HUES64 (cell line): ENCODE results near the gene ABCA7.

Experiments
- H3K27ac ChIP-seq: 2 replicates; pipeline ENCODE4 v1.7.0; 2013; ENCODE audit warnings: low read depth, low read length, inconsistent platforms
- H3K27me3 ChIP-seq: 2 replicates; pipeline ENCODE4 v1.6.1; 2013; ENCODE audit warnings: mild to moderate bottlenecking, low read length; ENCODE audit not compliant: insufficient read depth
- H3K36me3 ChIP-seq: 2 replicates; pipeline ENCODE4 v1.6.1; 2013; ENCODE audit warnings: mild to moderate bottlenecking, low read length; ENCODE audit not compliant: insufficient read depth
- H3K4me1 ChIP-seq: 2 replicates; pipeline ENCODE4 v1.6.1; 2013; ENCODE audit warnings: mild to moderate bottlenecking, low read length, moderate library complexity; ENCODE audit not compliant: insufficient read depth
- H3K4me3 ChIP-seq: 2 replicates; pipeline ENCODE4 v1.5.1; 2013; ENCODE audit warnings: mild to moderate bottlenecking, low read length, moderate library complexity
- H3K9ac ChIP-seq: 2 replicates; pipeline ENCODE4 v1.6.1; 2013; ENCODE audit warnings: mild to moderate bottlenecking, low read depth, low read length
- H3K9me3 ChIP-seq: 2 replicates; pipeline ENCODE4 v1.6.1; 2013; ENCODE audit warnings: low read depth, low read length; ENCODE audit not compliant: insufficient read depth
- WGBS: fragments of 150-250, 120-280 bp; methylation state at CpG from one replicate; pipeline ENCODE4 v1.1.7; 2013; ENCODE audit warnings: missing lambda C conversion rate; 5-methylcytosine and 5-hydroxymethylcytosine counted together

ABCA7 gene

DNA sequence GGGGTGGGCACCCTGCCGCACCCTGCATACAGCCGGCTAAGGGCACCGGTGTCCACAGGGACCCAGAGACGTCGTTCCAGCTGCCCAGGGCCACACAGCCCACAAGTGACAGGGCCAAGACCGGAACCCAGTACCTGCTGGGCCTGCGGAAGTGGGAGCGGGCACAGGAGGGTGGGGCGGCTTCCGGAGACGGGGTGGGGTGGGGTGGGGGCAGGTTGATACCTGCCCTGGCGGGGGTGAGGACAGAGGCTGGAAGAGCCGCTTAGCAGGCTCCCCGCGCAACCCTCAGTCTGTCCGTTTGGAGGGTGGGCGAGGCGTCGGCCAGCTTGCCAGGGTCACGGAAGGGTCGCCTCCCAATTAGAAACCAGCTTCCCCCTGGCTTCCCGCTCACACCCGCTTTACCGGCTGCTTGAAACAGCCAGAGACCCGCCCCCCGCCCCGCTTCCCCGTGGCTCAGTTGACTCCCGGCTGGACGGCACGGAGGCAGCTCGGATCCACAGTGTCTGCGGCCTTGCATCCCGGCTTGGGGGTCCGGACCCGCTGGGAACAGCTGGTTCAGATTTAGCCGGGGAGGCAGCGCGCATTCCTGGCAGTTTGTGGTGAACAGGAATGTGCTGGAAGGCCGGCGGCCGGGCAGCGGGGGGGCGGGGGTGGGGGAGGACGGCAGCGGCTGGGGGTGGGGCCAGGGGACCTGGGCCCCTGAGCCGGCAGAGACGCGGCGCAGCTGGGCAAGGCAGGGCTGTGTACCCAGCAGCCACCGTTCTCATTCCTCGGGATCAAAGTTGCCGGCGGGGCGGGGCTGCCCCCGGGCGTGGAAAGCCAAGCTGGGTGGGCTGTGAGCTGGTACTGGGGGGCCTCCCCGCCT is 11.6 kb upstream of the ABCA7 start:
- 2% methylated on average over 54 of the region's 58 CpGs for WGBS
- peak overlapping the region; percentile 86 for H3K4me3 ChIP-seq
- H3K9me3 ChIP-seq = no peaks in the 10 kb centered on the region
- H3K36me3 ChIP-seq = peaks cover 33% of the 10 kb centered on the region
- H3K27me3 ChIP-seq = no peaks in the 10 kb centered on the region
- H3K4me1 ChIP-seq = no peaks in the 10 kb centered on the region
- H3K9ac ChIP-seq = peak overlapping the region; percentile 97
- H3K27ac ChIP-seq = peak overlapping the region; percentile 91

DNA sequence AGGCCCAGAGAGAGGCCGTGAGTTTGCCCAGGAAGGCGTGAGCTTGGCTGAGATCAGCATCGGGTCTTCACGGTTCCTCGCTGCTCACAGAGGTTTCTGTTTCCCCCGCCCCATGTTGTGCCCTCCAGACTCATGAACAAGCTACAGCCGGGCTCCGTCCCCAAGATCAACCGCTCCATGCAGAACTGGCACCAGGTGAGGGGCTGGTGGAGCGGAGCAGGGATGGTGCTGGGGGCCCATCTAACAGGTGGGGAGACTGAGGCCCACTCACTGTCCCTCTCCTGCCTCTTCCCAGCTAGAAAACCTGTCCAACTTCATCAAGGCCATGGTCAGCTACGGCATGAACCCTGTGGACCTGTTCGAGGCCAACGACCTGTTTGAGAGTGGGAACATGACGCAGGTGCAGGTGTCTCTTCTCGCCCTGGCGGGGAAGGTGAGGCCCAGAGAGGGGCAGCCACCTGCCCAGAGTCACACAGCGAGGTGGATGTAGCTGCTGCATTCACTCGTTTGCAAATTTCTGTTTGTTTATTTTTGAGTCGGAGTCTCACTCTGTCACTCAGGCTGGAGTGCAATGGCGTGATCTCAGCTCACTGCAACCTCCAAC is 7.5 kb upstream of the ABCA7 start:
- 92% methylated on average over 20 of the region's 20 CpGs for WGBS
- Histone ChIP-seq H3K4me1 (no peaks in the 10 kb centered on the region), H3K9me3 (no peaks in the 10 kb centered on the region), H3K27ac (no peak overlapping the region), H3K4me3 (no peak overlapping the region), H3K27me3 (no peaks in the 10 kb centered on the region), H3K9ac (no peak overlapping the region), H3K36me3 (peaks cover 55% of the 10 kb centered on the region)

GRCh38 chr19:1035998-1036621 is 3.8 kb upstream of the ABCA7 start:
- Histone ChIP-seq H3K36me3 (peaks cover 51% of the 10 kb centered on the region), H3K4me3 (no peak overlapping the region), H3K27ac (no peak overlapping the region), H3K9ac (no peak overlapping the region), H3K4me1 (no peaks in the 10 kb centered on the region), H3K9me3 (no peaks in the 10 kb centered on the region), H3K27me3 (no peaks in the 10 kb centered on the region)
- WGBS = 89% methylated on average over 29 of the region's 29 CpGs

- Histone ChIP-seq H3K27ac (no peak overlapping the region), H3K27me3 (no peaks in the 10 kb centered on the region), H3K4me3 (no peak overlapping the region)
These were observed 2.3 kb upstream of the ABCA7 start for GRCh38 chr19:1037621-1038064.

GRCh38 chr19:1038978-1039645 is 795 bp upstream of the ABCA7 start:
- Histone ChIP-seq H3K9ac (peak overlapping the region; percentile 43; the same call in 1 of the 2 replicates), H3K9me3 (no peaks in the 10 kb centered on the region), H3K4me1 (no peaks in the 10 kb centered on the region), H3K4me3 (peak overlapping the region; percentile 73), H3K36me3 (peaks cover 32% of the 10 kb centered on the region), H3K27me3 (no peaks in the 10 kb centered on the region), H3K27ac (peak overlapping the region; percentile 74)
- WGBS = 52% methylated on average over 22 of the region's 22 CpGs

More at GRCh38 chr19:1037621-1038064, 2.3 kb upstream of the ABCA7 start:
- Histone ChIP-seq H3K4me1 (no peaks in the 10 kb centered on the region), H3K36me3 (peaks cover 40% of the 10 kb centered on the region), H3K9ac (no peak overlapping the region), H3K9me3 (no peaks in the 10 kb centered on the region)
- WGBS = 93% methylated on average over 22 of the region's 22 CpGs

DNA sequence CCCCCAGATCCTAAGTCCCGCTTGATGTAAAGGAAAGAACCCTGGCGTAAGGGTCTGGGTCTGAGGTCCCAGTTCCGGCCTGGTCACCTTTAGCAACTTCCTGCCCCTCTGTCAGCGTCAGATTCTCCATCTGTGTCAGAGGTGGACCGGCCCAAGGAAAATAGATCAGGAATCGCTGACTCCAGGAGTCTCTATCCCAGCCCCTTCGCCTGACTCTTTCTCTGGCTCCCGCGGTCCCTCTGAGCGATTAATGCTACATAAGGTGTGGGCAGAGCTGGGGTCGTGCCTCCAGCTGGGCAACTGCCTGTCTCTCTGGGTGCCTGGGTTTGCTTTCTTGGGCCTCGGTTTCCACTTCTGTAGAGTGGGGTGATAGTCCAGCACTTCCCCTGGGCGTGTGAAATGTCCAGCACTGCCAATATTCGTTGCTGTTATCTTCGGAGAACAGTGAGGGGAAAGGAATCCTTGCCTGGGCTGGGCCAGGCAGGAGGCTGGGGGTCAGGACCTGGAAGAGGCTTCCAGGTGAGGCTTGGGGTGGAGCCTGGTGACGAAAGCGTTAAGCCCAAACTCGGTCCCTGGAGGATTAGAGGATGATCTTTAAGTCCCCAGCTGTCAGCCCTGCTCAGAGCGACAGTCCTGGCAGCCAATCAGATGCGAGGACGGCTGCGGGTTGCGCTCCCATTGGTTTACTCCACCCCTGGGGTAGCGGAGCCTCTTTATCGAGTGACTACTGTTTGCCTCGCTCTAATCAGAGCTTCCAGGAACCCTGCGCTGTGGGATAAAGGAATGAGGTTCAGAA is 767 bp downstream of the ABCA7 start:
- H3K9me3 ChIP-seq = no peaks in the 10 kb centered on the region
- peaks cover 25% of the 10 kb centered on the region for H3K36me3 ChIP-seq
- no peaks in the 10 kb centered on the region for H3K4me1 ChIP-seq
- H3K27ac ChIP-seq = peak overlapping the region; percentile 5; the same call in 1 of the 2 replicates
- H3K27me3 ChIP-seq = no peaks in the 10 kb centered on the region
- peak overlapping the region; percentile 73 for H3K4me3 ChIP-seq
- WGBS = 5% methylated on average over 27 of the region's 27 CpGs
- peak overlapping the region; percentile 42 for H3K9ac ChIP-seq

- no peaks in the 10 kb centered on the region for H3K27me3 ChIP-seq
- H3K9me3 ChIP-seq = no peaks in the 10 kb centered on the region
- 56% methylated on average over 26 of the region's 26 CpGs for WGBS
- peak overlapping the region; percentile 73 for H3K4me3 ChIP-seq
- no peak overlapping the region for H3K27ac ChIP-seq
- H3K36me3 ChIP-seq = peaks cover 18% of the 10 kb centered on the region
- no peaks in the 10 kb centered on the region for H3K4me1 ChIP-seq
- H3K9ac ChIP-seq = no peak overlapping the region
These were observed 1.4 kb downstream of the ABCA7 start for GRCh38 chr19:1041272-1041834.

DNA sequence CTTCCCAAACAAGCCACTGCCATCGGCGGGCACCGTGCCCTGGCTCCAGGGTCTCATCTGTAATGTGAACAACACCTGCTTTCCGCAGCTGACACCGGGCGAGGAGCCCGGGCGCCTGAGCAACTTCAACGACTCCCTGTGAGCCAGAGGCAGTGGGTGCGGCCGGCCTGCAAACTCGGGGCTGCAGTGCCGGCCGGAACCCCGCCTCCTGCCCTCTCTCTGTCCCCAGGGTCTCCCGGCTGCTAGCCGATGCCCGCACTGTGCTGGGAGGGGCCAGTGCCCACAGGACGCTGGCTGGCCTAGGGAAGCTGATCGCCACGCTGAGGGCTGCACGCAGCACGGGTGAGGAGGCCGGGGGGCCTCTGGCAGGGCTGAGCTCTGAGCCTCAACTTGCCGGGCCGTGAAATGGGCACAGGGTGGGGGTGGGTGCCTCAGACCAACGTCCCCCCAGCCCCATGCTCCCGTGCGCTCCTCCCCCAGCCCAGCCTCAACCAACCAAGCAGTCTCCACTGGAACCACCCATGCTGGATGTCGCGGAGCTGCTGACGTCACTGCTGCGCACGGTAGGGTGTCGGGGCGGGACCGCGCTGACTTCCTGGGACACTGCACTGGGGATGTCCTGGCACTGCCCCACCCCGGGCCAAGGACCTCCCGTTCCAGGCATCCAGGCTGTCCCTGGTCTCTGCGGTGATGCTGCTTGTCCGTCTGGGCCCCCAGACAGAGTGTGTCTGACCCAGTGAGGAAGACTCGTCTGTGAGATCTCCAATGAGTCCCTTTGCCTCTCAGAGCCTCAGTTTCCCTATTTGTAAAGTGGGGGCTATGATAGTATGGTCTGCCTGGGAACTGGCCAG is 2.2 kb downstream of the ABCA7 start:
- Histone ChIP-seq H3K4me1 (no peaks in the 10 kb centered on the region), H3K4me3 (no peak overlapping the region), H3K9me3 (no peaks in the 10 kb centered on the region), H3K27me3 (no peaks in the 10 kb centered on the region), H3K36me3 (peaks cover 12% of the 10 kb centered on the region), H3K27ac (no peak overlapping the region), H3K9ac (no peak overlapping the region)
- 91% methylated on average over 43 of the region's 43 CpGs for WGBS

GRCh38 chr19:1042689-1043511 is 3.0 kb downstream of the ABCA7 start:
- Histone ChIP-seq H3K4me1 (no peaks in the 10 kb centered on the region), H3K9me3 (no peaks in the 10 kb centered on the region), H3K9ac (no peak overlapping the region), H3K27me3 (no peaks in the 10 kb centered on the region), H3K36me3 (peaks cover 6% of the 10 kb centered on the region), H3K4me3 (no peak overlapping the region), H3K27ac (no peak overlapping the region)
- WGBS = 83% methylated on average over 23 of the region's 23 CpGs
